ENCODE measurements around the gene THRB.
A peak's percentile ranks its signal among the peaks of the same experiment; 100 is the strongest.

The THRB gene

GRCh38 chr3:24306518-24306917 is 188.1 kb downstream of the THRB start:
- no peak for DNase-seq (ENCODE audit: low spot score)

DNA sequence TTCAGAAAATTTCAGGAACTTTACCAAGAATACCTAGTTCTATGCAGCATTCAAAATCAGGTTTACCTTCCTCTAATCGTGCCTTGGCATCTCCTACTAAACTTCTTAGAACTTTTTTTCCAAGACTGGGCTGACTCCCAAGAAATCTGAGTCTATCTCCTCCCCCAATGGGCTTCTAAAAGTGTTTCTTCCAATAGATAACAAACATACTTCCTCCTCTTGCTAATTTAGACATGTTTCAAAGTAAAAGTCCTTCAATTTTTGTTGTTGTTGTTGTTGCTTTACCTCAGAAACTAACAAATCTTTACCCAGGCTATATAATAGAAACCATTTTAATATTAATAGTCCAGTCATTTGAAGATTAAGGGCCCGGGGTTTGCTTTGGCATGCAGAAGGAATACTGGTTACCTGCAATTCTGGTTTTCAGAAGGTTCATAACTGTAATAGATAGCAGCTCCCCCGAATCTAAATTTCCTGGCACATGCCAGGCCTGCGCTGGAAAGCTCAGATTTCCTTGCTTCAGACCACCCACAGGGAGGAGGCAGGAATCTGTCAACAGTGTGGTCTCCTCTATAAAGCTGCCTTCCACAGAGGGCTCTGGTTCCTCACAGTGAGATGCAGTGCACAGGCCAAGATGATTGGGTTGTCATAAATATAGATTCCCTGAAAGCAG is 188.7 kb downstream of the THRB start:
- peak; percentile 6 for DNase-seq (ENCODE audit: low spot score)

DNA sequence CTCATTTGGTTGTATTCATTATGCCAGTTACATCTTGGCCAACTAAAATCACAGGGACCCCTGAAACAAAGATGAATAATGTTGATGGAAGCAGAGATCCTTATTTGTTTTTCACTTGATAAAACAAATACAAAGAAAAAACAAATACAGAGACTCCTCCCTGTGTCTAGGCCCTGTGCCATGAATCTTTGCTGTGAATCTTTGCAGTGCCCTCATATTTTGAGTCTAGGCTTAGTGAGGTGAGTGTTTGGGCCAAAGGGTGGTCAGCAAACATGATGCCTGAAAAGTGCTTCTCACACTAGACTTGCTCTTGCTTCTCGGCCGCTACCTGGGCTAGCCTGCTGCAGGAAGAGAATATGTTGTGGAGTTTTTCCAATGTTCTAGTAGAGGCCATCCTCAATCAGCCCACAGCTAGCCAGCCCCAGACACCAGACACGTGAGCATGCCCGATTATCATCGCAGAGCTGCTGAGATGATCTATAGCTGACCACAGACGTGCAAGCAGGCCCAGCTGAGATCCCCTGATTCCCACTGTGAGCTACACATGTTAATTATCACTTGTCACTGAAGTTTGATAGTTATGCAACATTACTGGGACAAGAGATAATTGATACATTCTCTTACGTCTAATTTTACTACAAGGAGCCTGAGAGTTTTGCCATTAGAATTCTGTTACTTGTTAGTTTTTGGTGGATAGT is 191.4 kb downstream of the THRB start:
- DNase-seq (ENCODE audit: low spot score) = no peak

DNA sequence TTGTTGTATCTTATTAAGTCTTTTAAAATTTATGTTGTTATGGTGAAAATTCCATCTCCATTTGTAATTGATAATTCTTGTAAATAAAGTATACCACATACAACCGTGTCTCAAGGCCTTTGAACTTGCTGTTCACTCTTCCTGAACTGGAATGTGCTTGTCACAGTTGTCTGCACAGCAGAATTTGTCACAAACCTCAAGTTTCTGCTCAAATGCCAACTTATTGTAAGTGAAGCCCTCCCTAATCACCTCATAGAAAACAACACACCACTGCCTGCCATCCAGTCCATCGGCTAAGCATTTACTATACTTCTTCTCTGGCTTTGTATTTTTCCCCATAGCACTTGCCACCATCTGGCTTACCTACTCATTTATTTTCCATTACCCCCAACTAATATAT is 192.3 kb downstream of the THRB start:
- DNase-seq (ENCODE audit: low spot score) = no peak

DNA sequence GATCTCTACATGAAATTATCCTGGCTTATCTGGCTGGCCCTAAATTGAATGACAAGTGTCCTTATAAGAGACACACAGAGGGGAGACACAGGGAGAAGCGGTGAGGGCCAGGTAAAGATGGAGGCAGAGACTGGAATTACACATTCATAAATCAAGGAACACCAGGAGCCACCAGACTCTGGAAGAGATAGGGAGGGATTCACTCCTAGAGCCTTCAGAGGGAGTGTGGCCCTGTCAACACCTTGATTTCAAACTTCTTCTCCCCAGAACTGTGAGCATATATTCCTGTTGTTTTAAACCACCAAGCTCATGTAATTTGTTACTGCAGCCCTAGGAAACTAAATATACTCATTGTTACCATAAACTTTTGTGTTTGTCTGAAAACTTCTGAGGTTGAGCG is 193.7 kb downstream of the THRB start:
- no peak for DNase-seq (ENCODE audit: low spot score)

DNA sequence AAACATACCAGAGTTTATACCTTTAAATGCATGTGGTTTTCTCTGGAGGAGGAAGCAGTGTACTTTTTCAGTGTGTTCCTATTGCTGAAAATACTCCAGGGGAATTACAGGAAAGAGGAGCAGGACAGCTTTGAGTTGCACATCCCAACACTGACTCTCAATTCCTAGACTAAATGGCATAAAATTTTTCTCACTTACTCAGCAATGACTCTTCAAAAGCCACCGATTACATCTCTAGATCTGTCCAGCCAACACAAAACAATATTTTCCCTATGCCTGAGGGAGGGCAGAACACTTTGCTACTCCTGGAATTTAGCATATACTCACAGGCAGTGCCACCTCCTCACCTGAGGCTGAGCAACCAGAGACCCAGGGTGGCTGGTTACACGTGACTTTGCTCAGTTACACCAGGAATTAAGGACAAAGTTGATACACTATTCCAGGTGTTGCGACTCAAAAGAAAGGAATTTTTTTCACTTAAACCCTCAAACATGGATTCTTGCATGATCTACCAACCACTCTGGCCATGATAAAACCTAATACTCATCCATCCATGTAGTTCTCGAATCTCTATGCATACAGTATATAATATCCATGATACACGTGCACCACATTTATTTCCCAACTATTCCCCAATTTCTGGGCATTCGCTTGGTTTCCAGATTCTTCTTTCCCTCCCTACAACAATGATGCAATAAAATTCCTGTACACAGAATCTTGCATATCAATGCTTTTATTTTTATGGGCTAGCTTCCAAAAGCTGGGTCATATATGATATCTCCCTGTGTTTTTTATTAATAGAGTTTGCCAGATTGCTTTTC is 194.6 kb downstream of the THRB start:
- peak; percentile 63 for DNase-seq (ENCODE audit: low spot score)

DNA sequence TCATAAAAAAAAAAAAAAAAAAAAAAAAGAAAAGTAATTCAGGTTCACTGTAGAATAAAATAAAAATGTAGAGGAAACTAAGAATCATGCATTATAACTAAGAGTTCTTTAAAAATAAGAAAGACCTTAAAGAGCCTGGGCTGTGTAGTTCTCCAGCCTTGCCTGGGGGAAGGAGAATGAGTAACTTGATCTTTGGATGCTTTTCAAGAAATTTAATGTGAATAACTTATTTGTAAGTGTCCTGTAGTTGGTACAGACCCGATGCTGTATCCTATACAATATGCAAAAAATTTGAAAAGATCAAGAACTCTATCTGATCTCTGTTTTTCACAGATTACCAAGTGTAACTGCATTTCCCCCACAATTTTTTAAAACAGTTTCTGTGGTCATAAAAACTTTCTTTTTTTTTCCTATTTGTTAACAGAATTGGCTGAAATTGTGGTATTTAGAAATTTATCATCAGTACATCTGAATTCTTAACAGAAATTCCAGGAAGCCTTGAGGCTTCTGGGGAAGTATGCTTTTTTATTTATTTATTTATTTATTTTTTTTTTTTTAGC is 195.3 kb downstream of the THRB start:
- DNase-seq (ENCODE audit: low spot score) = peak; percentile 50

DNA sequence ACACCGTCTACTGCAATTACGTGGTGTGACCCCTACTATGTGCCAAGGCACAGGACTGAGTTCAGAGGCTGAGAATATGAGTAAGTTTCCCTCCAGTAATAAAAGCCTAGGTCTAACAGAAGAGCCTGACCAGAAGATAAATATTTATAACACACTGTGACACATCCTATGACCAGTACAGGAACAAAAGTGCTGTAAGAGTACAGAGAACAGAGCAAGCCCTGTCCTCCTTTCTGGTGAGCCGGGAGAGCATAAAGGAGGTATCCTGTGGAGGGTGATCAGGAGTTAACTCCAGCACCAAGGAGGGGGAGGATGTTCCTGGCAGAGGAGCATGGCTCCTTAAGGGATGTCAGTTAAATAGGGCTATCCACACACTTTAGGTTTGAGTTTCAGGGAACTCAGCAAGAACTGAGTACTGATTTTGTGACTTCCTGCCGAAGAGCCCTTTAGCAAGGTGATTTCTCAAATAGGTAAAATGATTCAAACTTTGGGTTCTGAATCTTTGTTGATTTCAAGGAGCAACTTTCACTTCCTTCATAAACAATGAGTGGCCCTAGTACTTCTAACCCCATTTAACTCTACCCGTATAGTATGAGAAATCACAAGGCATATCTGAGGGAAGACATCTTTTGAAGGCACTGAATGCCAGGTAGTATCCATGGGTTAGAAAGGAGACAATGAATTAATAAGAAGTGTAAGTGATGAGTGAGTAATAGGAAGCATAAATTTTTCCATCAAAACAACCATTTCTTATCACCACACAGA is 198.0 kb downstream of the THRB start:
- no peak for DNase-seq (ENCODE audit: low spot score)

GRCh38 chr3:24294150-24294549 is 200.5 kb downstream of the THRB start:
- DNase-seq (ENCODE audit: low spot score) = no peak

DNA sequence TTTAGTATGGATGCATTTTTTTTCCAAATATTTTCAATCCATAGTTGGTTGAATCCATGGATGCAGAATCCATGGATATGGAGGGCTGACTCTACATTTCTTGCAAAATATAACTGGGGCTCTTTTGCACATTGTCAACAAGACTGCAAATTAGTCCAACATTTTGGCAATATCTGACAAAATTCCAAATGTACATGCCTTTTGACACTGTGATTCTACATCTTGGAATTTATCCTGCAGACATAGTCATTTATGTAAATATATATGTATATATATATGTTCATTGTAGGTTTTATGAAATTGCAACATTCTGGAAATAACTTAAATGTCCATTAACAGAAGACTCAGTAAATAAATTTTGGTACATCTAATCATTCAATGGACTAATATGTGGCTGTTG is 203.0 kb downstream of the THRB start:
- DNase-seq (ENCODE audit: low spot score) = no peak

DNA sequence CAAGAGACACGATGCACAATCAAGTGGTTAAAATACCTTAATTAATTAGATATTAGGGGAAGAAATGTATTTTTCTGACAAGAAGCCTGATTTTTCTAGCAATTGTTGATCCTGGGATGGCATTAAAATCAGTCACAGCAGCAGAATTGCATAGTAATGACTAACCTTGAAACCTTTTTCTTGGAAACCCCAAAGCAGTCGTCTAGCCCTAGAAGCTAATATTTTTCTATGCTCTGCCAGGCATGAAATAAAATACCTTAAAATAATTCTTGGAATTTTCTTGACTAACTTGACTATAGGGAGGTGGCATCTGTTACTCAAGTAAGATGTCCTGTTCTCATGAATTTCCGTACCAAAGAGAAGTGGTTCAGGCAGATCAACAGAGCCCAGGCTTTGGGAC is 204.1 kb downstream of the THRB start:
- DNase-seq (ENCODE audit: low spot score) = peak; percentile 19

DNA sequence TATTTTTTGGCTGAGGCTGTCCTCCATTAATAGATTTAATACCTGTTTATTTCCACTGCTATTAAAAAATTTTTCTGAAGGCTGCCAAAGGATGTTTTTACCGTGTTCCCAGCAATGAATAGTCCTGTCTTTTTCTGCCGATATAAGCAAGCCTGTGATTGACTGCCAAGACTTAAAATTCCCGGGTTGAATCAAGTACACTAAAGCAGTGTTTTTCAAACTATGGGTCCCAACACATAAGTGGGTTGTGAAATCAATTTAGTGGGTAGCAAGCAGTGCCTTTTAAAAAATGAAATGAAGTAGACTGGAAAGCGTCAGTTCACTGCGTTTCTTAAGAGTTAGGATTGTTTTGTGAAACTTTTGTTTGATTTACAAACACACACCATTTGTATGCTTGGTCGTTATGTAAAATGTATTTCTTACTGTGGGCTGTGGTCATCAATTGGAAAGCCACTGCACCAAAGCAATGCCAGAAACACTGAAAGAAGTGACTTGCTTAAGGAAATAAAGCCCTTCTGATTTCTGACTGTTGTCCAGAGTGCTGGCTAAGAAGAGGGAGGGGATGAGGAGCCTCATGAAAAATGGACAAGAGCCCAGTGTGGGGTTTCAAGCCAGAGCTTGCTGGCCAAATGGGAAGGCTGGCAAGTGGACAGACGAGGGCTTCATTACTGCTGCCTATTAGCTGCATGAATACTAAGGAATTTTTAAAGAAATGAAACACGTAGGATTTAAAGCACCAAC is 206.0 kb downstream of the THRB start:
- peak; percentile 7 for DNase-seq (ENCODE audit: low spot score)

- no peak for DNase-seq (ENCODE audit: low spot score)
Observed at GRCh38 chr3:24287755-24288450, 206.7 kb downstream of the THRB start.

GRCh38 chr3:24286405-24286804 is 208.2 kb downstream of the THRB start:
- DNase-seq (ENCODE audit: low spot score) = no peak

GRCh38 chr3:24278543-24278942 is 216.1 kb downstream of the THRB start:
- peak; percentile 45 for DNase-seq (ENCODE audit: low spot score)

- no peak for DNase-seq (ENCODE audit: low spot score)
Observed at GRCh38 chr3:24273491-24273890, 221.2 kb downstream of the THRB start.

DNA sequence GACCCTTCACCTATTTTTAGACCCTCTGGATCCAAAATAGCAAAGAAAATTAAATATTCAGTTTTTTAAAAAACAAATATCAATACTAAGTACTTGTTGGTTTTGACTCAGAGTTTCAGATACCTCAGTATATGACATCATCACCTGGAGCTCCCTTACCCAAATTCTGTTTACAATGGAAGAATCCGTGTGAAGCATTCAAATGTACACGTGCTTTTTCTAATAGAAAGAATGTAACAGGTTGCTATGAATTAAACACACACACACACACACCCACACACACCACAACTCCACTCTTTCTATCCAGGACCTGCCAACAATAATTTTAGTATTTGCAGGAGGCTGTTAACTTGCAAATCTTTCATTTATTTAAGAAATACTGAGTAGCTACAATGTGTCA is 221.8 kb downstream of the THRB start:
- DNase-seq (ENCODE audit: low spot score) = no peak

DNA sequence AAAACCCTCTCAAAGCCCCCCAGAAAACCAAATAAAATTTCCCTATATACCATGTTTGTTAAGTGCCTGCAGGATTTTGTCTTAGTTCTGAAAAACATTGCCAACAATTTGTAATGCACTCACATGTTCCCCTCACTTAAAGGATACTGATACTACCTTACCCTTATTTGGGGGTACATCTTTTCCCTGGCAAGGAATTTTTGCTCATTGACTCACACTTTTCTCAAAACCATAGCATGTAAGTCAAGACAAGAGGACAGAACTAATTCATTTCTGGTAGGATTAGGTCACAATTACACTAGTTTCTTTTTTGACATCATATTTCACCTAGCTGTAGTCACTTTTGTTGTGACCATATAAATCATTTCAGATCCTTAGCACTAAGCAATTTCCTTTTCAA is 222.2 kb downstream of the THRB start:
- no peak for DNase-seq (ENCODE audit: low spot score)

GRCh38 chr3:24271228-24271627 is 223.4 kb downstream of the THRB start:
- no peak for DNase-seq (ENCODE audit: low spot score)

DNA sequence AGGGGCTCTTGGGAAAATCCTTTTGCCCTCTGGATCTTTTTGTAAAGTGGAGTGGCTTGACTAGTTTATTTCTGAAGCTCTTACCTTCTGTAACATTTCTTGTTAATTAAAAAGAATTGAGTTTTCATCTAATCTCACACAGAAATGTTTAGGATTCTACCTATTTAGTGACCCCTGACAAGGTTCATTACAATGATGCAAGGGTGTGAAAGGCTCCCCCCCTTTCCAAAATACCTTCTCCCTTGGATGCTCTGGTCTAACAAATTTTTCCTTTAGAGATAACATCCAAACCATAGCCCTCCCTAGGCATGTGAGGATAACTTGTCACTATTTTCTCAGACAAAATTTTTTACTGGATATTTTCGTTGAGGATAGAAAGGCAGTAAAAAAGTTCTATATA is 223.9 kb downstream of the THRB start:
- no peak for DNase-seq (ENCODE audit: low spot score)

Measured in GM03348 (cell line).